HL-60 (cell line): ENCODE measurements around the gene XRN2.

ENCODE experiments used
- GABPA ChIP-seq: IDR thresholded peaks from 2 replicates; pipeline ENCODE4 v1.6.1; 2012; ENCODE audit warnings: low read depth
- POLR2AphosphoS5 ChIP-seq: IDR thresholded peaks from 2 replicates; pipeline ENCODE4 v1.6.1; 2012; ENCODE audit warnings: low read depth
- SPI1 ChIP-seq: IDR thresholded peaks from 2 replicates; pipeline ENCODE4 v1.6.1; 2012; ENCODE audit warnings: low read depth, mild to moderate bottlenecking, borderline replicate concordance
- TF ChIP-seq, protein P1 (sequence below): IDR thresholded peaks from one replicate; pipeline ENCODE4 v1.5.1; 2011; ENCODE audit warnings: low read length, control low read depth, inconsistent platforms; ENCODE audit not compliant: insufficient read depth
- TF ChIP-seq, protein P2 (sequence below): IDR thresholded peaks from 2 replicates; pipeline ENCODE4 v1.6.1; 2012; ENCODE audit warnings: low read depth; ENCODE audit not compliant: insufficient replicate concordance

DNA sequence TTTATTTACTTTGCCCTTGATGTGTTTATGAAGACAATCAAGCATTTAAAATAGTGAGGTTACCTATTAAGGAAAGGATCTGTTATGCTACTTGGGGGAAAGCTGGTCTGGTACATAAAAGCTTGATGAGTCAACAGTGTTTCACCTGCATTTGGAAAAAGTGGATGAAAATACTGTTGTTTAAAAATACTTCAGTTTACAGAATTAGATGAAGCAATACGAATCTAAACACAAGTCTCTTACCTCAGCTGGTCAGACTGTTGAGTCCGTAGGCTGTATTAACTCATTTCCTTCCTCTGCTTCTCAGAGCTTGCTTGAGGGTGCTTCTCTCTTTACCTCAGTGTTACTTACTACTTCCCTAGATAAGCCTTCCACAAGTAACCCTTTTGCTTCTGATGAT is 58.1 kb downstream of the XRN2 start:
- TF ChIP-seq, protein P1, sequence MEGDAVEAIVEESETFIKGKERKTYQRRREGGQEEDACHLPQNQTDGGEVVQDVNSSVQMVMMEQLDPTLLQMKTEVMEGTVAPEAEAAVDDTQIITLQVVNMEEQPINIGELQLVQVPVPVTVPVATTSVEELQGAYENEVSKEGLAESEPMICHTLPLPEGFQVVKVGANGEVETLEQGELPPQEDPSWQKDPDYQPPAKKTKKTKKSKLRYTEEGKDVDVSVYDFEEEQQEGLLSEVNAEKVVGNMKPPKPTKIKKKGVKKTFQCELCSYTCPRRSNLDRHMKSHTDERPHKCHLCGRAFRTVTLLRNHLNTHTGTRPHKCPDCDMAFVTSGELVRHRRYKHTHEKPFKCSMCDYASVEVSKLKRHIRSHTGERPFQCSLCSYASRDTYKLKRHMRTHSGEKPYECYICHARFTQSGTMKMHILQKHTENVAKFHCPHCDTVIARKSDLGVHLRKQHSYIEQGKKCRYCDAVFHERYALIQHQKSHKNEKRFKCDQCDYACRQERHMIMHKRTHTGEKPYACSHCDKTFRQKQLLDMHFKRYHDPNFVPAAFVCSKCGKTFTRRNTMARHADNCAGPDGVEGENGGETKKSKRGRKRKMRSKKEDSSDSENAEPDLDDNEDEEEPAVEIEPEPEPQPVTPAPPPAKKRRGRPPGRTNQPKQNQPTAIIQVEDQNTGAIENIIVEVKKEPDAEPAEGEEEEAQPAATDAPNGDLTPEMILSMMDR = no peak
- TF ChIP-seq POLR2AphosphoS5 (no peak), SPI1 (peak; percentile 43; the same call in 1 of the 2 replicates), GABPA (no peak)
- TF ChIP-seq, protein P2, sequence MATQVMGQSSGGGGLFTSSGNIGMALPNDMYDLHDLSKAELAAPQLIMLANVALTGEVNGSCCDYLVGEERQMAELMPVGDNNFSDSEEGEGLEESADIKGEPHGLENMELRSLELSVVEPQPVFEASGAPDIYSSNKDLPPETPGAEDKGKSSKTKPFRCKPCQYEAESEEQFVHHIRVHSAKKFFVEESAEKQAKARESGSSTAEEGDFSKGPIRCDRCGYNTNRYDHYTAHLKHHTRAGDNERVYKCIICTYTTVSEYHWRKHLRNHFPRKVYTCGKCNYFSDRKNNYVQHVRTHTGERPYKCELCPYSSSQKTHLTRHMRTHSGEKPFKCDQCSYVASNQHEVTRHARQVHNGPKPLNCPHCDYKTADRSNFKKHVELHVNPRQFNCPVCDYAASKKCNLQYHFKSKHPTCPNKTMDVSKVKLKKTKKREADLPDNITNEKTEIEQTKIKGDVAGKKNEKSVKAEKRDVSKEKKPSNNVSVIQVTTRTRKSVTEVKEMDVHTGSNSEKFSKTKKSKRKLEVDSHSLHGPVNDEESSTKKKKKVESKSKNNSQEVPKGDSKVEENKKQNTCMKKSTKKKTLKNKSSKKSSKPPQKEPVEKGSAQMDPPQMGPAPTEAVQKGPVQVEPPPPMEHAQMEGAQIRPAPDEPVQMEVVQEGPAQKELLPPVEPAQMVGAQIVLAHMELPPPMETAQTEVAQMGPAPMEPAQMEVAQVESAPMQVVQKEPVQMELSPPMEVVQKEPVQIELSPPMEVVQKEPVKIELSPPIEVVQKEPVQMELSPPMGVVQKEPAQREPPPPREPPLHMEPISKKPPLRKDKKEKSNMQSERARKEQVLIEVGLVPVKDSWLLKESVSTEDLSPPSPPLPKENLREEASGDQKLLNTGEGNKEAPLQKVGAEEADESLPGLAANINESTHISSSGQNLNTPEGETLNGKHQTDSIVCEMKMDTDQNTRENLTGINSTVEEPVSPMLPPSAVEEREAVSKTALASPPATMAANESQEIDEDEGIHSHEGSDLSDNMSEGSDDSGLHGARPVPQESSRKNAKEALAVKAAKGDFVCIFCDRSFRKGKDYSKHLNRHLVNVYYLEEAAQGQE = no peak
